Raji (cell line): ENCODE data around the gene OSBPL5.

Experiments
- POLR2A ChIP-seq: IDR thresholded peaks from 2 replicates; pipeline ENCODE4 v1.6.1; 2011; ENCODE audit warnings: low read depth, low read length, control low read depth; ENCODE audit not compliant: insufficient read depth

The OSBPL5 gene

GRCh38 chr11:3201112-3201581 lies 36.0 kb upstream of the OSBPL5 start:
- no peak for TF ChIP-seq POLR2A

GRCh38 chr11:3200388-3201111 lies 35.4 kb upstream of the OSBPL5 start:
- no peak for TF ChIP-seq POLR2A

GRCh38 chr11:3199537-3200295 lies 34.6 kb upstream of the OSBPL5 start:
- TF ChIP-seq POLR2A: no peak

GRCh38 chr11:3198815-3199214 lies 33.7 kb upstream of the OSBPL5 start:
- no peak for TF ChIP-seq POLR2A

- no peak for TF ChIP-seq POLR2A
Measured at GRCh38 chr11:3197878-3198528, 32.9 kb upstream of the OSBPL5 start.

- no peak for TF ChIP-seq POLR2A
Measured at GRCh38 chr11:3197044-3197695, 32.1 kb upstream of the OSBPL5 start.

GRCh38 chr11:3196161-3197043 lies 31.3 kb upstream of the OSBPL5 start:
- TF ChIP-seq POLR2A: no peak

GRCh38 chr11:3195251-3196160 lies 30.4 kb upstream of the OSBPL5 start:
- TF ChIP-seq POLR2A: no peak

GRCh38 chr11:3194016-3194816 lies 29.1 kb upstream of the OSBPL5 start:
- TF ChIP-seq POLR2A: no peak

- no peak for TF ChIP-seq POLR2A
Measured at GRCh38 chr11:3193373-3194015, 28.4 kb upstream of the OSBPL5 start.

GRCh38 chr11:3192511-3193372 lies 27.6 kb upstream of the OSBPL5 start:
- no peak for TF ChIP-seq POLR2A
